Stimulated activated CD4-positive, alpha-beta T cell treated with anti-CD3 and anti-CD28 coated beads, Interleukin-15, amount 100 ng/mL, for 1 hour (primary cell): Measurements from ENCODE around the gene DUSP10.

Experiments used
- DNase-seq, 2 donors: peaks; one replicate each; pipeline ENCODE4 v3.0.0-alpha.2; 2020; ENCODE audit warnings: low read depth in 1 of 2, low spot score in 1 of 2

The DUSP10 gene

GRCh38 chr1:221714227-221715152 lies 27.4 kb downstream of the DUSP10 start:
- DNase-seq: no peak

- peak; percentile 31 to 46 for DNase-seq
These were observed 29.0 kb downstream of the DUSP10 start for GRCh38 chr1:221712776-221713431.

- DNase-seq: no peak
These were observed 29.6 kb downstream of the DUSP10 start for GRCh38 chr1:221712198-221712684.

- DNase-seq: no peak
These were observed 30.2 kb downstream of the DUSP10 start for GRCh38 chr1:221711656-221712055.

DNA sequence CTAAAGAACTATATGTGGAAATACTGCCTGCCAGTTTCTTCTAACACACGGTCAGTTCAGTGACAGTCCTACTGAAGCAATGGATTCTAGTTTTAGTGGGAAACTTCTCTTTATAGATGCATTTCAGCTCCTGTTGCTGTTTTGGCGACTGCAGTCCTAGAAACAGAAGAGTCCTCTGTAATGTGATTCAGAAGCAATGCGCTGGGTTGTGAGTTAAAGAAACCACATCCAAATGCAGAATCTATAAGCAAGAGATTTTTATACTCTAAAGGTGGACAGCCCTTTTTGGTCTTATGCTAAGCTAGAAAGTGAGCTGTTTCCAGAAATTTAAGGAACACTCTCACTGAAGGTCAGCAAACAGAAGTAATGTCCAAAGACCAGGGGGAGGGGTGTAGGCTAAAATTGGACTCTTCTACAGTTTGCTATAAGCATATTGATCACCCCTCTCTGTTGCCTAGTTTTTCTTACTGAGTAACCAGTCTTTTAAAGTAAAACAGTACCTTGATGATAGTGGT lies 30.8 kb downstream of the DUSP10 start:
- no peak for DNase-seq

DNA sequence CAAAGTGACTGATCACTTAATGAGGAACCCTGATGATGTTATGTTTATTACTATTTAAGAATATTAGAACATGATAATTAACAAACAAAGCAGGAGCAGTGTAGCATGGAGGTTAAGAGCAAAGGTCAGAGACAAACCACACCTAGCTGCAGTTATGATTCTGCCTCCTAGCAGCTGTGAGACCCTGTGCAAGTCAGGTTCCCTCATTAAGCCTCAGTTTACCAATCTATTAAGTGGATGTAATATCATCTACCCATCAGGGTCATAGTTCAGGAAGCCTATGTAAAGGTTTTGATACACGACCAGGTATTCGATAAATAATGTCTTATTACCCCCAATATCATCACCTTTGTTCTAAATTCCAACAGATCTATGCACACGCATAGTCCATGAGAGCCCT lies 32.0 kb downstream of the DUSP10 start:
- DNase-seq: no peak

- DNase-seq: peak in 1 of 2 donors; percentile 15
These were observed 32.9 kb downstream of the DUSP10 start for GRCh38 chr1:221708987-221709386.

GRCh38 chr1:221708076-221708571 lies 33.8 kb downstream of the DUSP10 start:
- no peak for DNase-seq

DNA sequence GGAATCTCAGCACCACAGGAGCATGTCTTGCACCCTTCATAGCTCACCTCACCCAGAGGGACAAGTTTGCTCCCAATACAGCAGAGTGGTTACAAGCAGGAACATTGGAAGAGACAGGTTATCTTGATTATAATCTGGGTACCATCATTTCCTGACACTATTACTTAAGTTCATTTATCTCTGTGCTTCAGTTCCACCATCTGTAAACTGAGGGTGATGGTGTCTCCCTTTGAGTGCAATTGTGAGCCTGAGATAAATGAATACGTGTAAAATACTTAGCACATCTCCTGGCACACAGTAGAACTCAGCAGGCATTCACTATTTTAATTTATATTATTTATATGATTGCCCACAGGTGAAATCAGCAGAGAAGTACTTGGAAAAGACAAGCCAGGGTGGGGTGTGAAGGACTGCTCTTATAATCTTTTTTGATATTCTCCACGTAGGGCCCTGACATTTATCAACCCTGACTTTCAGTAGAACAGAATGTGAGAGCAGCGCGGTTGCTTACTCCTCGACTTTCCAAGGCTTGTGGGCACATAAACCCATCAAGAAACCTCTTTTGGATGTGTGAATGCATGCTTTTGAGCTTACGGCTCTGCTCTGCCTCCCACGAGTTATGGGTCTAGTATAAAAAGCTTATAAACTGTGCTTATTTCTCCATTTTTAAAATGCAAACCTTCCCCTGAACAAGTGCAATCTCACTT lies 34.9 kb downstream of the DUSP10 start:
- no peak for DNase-seq

GRCh38 chr1:221706191-221706590 lies 35.7 kb downstream of the DUSP10 start:
- DNase-seq: no peak

- DNase-seq: no peak
These were observed 37.6 kb downstream of the DUSP10 start for GRCh38 chr1:221704306-221704705.

- DNase-seq: no peak
These were observed 40.2 kb downstream of the DUSP10 start for GRCh38 chr1:221701570-221702186.

GRCh38 chr1:221700948-221701347 lies 40.9 kb downstream of the DUSP10 start:
- no peak for DNase-seq

DNA sequence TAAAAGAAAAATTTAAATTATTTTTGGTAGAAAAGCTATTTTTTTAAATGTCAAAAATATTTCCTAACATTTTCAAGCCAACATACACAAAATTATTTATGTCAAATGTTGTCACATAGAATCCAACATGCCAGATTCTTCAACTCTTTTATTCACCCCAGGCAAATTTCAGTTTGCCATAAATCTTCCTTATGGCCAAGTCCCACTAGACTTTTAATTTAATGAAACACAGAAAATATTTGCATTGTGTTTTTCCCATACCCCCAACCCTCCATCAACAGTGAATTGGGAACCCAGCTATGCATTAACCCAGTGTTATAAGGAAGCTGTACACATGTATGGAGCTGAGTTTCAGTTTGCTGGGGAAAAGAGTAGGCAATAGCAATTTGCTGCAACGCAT lies 41.4 kb downstream of the DUSP10 start:
- DNase-seq: no peak

- DNase-seq: no peak
These were observed 41.8 kb downstream of the DUSP10 start for GRCh38 chr1:221699978-221700519.

- DNase-seq: no peak
These were observed 42.3 kb downstream of the DUSP10 start for GRCh38 chr1:221699577-221699976.

GRCh38 chr1:221698579-221699349 lies 43.1 kb downstream of the DUSP10 start:
- no peak for DNase-seq

DNA sequence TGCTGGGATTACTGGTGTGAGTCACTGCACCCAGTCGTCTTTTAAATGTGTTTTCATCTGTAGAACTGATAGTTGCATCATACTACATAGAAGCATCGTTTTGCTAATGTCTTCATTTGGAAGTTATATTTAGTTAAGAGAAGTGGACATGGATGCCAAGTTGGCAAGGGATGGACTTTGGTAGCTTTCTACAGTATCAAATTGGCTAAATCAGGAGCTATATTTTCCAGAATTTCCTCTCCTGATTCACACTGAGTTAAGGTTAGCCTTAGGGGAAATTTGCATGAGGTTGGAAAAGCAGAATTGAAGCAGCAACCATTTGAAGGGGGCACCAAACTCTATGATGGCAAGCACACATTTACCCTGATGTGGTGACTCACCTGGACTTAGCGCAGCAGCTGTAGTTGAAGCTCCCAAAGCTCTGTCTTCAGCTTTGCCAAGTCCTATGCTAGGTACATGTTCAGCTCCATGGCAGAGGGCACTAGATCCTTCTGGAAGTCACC lies 43.9 kb downstream of the DUSP10 start:
- no peak for DNase-seq

- no peak for DNase-seq
These were observed 45.0 kb downstream of the DUSP10 start for GRCh38 chr1:221696718-221697461.
